GM21723 (cell line): Measurements from ENCODE around the gene SLC9A9.
A peak's percentile ranks its signal among the peaks of the same experiment; 100 is the strongest.

Experiments
- ATAC-seq: cut with Tn5 transposase; IDR thresholded peaks from one replicate; pipeline ENCODE4 v1.9.1; 2021; ENCODE audit warnings: mild to moderate bottlenecking, moderate library complexity; ENCODE audit not compliant: unreplicated experiment

The SLC9A9 gene

GRCh38 chr3:143848704-143849103, 436 bp upstream of the SLC9A9 start:
- ATAC-seq, result peak; percentile 7

GRCh38 chr3:143843587-143843986, 4.7 kb downstream of the SLC9A9 start:
- no peak for ATAC-seq

GRCh38 chr3:143840636-143841035, 7.6 kb downstream of the SLC9A9 start:
- no peak for ATAC-seq

- ATAC-seq, result peak; percentile 61
Measured at GRCh38 chr3:143839980-143840379, 8.3 kb downstream of the SLC9A9 start.

- no peak for ATAC-seq
Measured at GRCh38 chr3:143837076-143837475, 11.2 kb downstream of the SLC9A9 start.

- ATAC-seq, result no peak
Measured at GRCh38 chr3:143835312-143835711, 13.0 kb downstream of the SLC9A9 start.

GRCh38 chr3:143832433-143832832, 15.8 kb downstream of the SLC9A9 start:
- peak; percentile 55 for ATAC-seq

GRCh38 chr3:143831994-143832393, 16.3 kb downstream of the SLC9A9 start:
- ATAC-seq, result peak; percentile 83

GRCh38 chr3:143831208-143831607, 17.1 kb downstream of the SLC9A9 start:
- peak; percentile 47 for ATAC-seq

- no peak for ATAC-seq
Measured at GRCh38 chr3:143830786-143831185, 17.5 kb downstream of the SLC9A9 start.

GRCh38 chr3:143830063-143830462, 18.2 kb downstream of the SLC9A9 start:
- no peak for ATAC-seq

- ATAC-seq, result no peak
Measured at GRCh38 chr3:143827425-143827824, 20.8 kb downstream of the SLC9A9 start.

GRCh38 chr3:143826296-143826695, 22.0 kb downstream of the SLC9A9 start:
- ATAC-seq, result no peak

- ATAC-seq, result peak; percentile 78
Measured at GRCh38 chr3:143825513-143825912, 22.8 kb downstream of the SLC9A9 start.

GRCh38 chr3:143824735-143825385, 23.4 kb downstream of the SLC9A9 start:
- ATAC-seq, result no peak

GRCh38 chr3:143822798-143823197, 25.5 kb downstream of the SLC9A9 start:
- ATAC-seq, result no peak

- no peak for ATAC-seq
Measured at GRCh38 chr3:143822374-143822773, 25.9 kb downstream of the SLC9A9 start.

GRCh38 chr3:143821862-143822261, 26.4 kb downstream of the SLC9A9 start:
- ATAC-seq, result no peak

- no peak for ATAC-seq
Measured at GRCh38 chr3:143820466-143821221, 27.6 kb downstream of the SLC9A9 start.

- ATAC-seq, result no peak
Measured at GRCh38 chr3:143819890-143820289, 28.4 kb downstream of the SLC9A9 start.

GRCh38 chr3:143814443-143814889, 33.8 kb downstream of the SLC9A9 start:
- ATAC-seq, result peak; percentile 43

- no peak for ATAC-seq
Measured at GRCh38 chr3:143812481-143812880, 35.8 kb downstream of the SLC9A9 start.
